GM19467 (cell line): ENCODE data around the gene TCTN1.
A peak's percentile ranks its signal among the peaks of the same experiment; 100 is the strongest.
"Not testable (repeated sequence)": the region's sequence is repeated elsewhere in the genome, so short reads cannot be mapped to it uniquely, and the experiment has no call there.

Experiments used
- ATAC-seq: cut with Tn5 transposase; IDR thresholded peaks from one replicate; pipeline ENCODE4 v1.9.1; 2021; ENCODE audit warnings: mild to moderate bottlenecking, moderate library complexity; ENCODE audit not compliant: unreplicated experiment

The TCTN1 gene

GRCh38 chr12:110613771-110614684 is at the start of gene TCTN1:
TSS of gene TCTN1 (plus strand) at chr12:110614129. CDS start at chr12:110614183, 54 bp downstream.
- ATAC-seq: peak; percentile 87

DNA sequence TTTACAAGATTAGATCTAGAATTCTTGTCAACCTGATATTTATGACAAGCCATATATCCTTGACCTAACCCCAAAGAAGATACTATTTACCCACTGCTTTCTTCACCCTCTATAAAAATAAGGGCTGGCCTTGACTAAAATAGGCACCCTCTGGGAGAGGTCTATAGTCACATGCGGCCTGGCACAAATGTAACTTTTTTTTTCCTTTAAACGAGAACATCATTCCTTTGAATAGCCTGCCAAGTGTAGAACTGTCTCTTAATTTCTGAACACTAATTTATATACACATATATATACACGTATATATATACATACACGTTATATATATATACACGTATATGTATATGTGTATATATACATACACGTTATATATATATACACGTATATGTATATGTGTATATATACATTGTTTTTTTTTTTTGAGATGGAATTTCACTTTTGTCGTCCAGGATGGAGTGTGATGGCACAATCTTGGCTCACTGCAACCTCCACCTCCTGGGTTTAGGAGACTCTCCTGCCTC is 49.4 kb upstream of the TCTN1 start:
- ATAC-seq: no peak

DNA sequence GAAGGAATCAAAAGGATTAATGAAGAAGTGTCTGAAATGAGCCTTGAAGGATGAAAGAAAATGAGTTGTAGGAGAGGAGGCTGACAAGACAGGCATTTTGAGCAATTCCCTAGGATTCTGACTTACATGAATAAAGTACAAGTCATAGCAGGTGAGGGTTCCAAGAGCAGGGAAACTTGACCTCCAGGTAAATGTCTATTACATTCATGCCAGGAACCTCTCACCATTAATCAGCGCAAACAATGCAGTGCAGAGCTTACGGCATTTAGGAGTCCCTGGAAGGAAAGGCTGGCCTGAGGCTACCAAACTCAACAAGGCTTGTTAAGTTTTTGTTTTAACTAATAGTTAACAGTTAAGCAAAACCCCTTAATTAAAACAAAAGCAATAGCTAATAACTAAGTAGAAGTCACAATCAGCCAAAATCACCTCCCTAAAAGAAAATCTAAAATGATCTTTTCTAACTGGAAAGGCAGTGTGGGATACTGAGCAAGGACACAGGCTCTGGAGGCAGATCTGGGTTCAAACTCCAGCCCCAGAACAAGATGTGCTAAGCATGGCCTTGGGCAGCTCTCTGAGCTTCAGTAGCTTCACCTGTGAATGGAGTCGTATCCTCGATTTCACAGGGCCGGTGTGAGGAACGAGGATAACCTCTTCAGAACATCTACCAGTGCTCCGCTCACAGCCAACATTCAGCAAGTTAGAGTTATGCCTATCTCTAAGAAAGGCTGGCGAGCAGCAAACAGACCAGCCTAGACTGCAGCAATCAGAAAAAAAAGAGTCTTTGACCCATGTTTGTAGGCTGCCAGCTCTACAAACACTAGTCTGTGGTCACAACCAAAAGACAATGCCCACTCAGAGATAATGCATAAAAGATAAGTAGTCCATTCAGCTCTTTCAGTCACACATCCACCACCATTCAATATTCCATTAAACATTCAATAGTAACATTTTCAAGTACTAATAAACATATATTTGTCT is 47.7 kb upstream of the TCTN1 start:
- no peak for ATAC-seq

GRCh38 chr12:110566993-110567392 is 46.9 kb upstream of the TCTN1 start:
- no peak for ATAC-seq

DNA sequence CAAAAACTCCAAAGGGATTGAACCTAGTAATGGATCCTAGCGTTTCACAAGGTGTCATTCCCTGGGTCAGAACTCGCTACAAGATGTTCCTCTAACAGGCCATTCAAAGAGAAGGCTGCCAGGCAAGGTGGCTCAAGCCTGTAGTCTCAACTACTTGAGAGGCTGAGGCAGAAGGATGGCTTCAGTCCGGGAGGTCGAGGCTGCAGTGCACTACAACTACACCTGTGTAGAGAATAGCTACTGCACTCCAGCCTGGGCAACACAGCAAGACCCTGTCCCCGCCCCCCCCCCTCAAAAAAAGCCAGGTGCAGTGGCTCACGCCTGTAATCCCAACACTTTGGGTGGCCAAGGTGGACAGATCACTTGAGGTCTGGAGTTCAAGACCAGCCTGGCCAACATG is 45.2 kb upstream of the TCTN1 start:
- ATAC-seq: no peak

DNA sequence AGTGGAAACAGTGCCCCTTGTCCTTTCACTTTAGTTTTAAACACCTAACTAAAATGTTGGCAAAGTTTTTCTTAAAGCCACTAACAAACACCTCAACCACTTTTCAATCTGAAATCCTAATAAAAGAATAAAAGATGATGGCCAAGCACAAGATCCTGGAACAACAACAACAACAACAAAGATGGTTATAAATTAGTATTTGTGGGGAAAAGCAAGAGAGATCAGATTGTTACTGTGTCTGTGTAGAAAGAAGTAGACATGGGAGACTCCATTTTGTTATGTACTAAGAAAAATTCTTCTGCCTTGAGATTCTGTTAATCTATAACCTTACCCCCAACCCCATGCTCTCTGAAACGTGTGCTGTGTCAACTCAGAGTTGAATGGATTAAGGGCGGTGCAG is 44.1 kb upstream of the TCTN1 start:
- ATAC-seq: not testable (repeated sequence)

DNA sequence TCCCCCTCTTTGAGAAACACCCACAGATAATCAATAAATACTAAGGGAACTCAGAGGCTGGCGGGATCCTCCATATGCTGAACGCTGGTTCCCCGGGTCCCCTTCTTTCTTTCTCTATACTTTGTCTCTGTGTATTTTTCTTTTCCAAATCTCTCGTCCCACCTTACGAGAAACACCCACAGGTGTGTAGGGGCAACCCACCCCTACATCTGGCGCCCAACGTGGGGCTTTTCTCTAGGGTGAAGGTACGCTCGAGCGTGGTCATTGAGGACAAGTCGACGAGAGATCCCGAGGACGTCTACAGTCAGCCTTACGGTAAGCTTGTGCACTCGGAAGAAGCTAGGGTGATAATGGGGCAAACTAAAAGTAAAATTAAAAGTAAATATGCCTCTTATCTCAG is 43.1 kb upstream of the TCTN1 start:
- not testable (repeated sequence) for ATAC-seq

GRCh38 chr12:110574044-110574443 is 39.9 kb upstream of the TCTN1 start:
- ATAC-seq: no peak

DNA sequence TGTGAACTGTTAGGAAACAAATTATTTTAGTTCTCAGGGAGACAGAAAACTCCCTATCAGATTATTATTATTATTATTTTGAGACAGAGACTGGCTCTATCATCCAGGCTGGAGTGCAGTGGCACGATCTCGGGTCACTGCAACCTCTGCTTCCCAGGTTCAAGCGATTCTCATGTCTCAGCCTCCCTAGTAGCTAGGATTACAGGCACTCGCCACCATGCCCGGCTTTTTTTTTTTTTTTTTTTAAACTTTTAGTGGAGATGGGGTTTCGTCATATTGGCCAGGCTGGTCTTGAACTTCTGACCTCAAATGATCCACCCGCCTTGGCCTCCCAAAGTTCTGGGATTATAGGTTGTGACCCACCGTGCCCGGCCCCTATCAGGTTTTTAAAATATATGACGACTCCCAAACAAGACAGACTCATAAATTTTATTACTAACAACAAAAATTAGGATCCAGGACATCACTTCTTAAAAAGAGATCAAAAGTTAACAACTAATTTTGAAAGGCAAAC is 39.2 kb upstream of the TCTN1 start:
- ATAC-seq: not testable (repeated sequence)

DNA sequence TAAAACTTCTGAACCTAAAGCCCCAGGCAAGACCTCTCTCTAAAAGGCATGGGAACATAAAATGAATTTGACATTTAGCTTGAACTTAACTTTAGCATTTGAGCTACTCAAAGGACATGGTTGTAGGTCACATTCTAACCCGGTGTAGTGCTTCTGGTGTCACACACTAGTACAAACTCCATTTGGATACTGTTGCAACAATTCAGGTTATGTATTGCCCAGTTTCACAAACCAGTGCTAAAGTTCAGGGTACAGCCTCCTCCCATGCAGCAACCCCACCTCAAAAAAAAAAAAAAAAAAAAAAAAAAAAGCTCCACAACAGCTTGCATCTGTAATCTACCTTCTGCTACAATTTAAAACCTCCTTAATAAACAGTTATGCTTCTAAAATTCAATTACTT is 38.6 kb upstream of the TCTN1 start:
- ATAC-seq: no peak

DNA sequence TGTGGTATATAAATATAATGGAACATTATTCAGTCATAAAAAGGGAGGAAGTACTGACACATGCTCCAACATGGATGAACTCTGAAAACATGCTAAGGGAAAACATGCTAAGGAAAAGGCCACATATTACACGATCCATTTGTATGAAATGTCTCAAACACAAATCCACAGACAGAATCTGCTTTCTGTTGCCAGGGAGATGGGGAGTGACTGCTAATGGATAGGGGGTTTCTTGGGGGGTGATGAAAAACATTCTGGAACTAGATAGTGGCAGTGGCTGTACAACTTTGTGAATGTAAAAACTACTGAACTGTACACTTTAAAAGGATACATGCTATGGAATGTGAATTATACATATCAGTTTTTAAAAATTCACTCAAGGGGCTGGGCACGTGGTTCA is 37.4 kb upstream of the TCTN1 start:
- no peak for ATAC-seq

GRCh38 chr12:110577864-110578693 is 35.9 kb upstream of the TCTN1 start:
- no peak for ATAC-seq

DNA sequence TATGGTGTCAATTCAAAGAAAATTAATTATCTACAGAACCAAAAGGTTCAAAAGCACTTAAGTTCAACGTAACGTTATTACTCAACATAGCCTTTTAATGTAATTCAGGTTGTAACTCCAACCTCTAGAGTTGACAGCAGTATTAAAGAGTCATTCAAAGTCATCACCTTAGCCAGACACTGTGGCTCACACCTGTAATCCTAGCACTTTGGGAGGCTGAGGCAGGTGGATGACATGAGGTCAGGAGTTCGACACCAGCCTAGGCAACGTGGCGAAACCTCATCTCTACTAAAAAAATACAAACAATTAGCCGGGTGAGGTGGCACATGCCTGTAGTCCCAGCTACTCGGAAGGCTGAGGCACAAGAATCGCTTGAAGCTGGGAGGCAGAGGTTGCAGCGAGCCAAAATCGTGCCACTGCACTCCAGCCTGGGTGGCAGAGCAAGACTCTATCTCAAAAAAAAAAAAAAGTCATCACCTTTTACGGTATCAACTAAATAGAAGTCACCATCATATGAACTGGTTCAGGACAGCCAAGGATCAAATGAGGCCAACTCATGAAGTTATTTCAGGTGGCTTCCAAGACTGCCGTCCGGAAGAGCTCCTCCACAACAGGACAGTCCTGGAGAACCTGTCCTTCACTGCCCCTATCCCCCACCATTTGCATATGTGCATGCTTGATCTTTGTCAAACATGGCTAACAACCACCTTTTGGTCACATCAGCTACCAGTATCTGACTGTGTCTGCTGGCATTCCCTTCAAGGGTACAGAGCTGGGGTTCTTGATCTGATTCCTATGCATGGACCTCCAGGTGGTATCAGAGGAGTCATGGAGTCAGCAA is 35.0 kb upstream of the TCTN1 start:
- ATAC-seq: no peak

GRCh38 chr12:110579535-110580253 is 34.2 kb upstream of the TCTN1 start:
- no peak for ATAC-seq

GRCh38 chr12:110581931-110582275 is 32.0 kb upstream of the TCTN1 start:
- ATAC-seq: no peak

GRCh38 chr12:110582276-110583136 is 31.4 kb upstream of the TCTN1 start:
- ATAC-seq: peak; percentile 27

GRCh38 chr12:110583137-110584059 is 30.5 kb upstream of the TCTN1 start, which contains the start of gene PPTC7:
TSS of gene PPTC7 (minus strand) at chr12:110583318. CDS start at chr12:110583031, 287 bp downstream.
- ATAC-seq: peak; percentile 80
